ENCODE data around the gene ABCG2. TPM values are rescaled to one million over a fixed set of nuclear protein-coding genes. Genes with fewer than 3 reads are reported as not detected.

ABCG2 gene
- total and polyA plus RNA-seq, 2 of the 8 experiments (the other 6 are each of a cell fraction or from before 2014, with no cell fraction given): 2.4 to 4.6 TPM

- Histone ChIP-seq H3K79me2 (ENCODE audit: control insufficient read depth in 1 of 2, insufficient read depth in 2 of 2, low read length in 2 of 2) (no peaks in the 10 kb centered on the region), H3K27me3 (replicated peaks in 1 of 4; ENCODE audit: control insufficient read depth in 3 of 4, extremely low read depth in 1 of 4, insufficient read depth in 3 of 4, low read length in 3 of 4) (no peaks in the 10 kb centered on the region), H2BK20ac (ENCODE audit: low read length) (no peak overlapping the region), H2BK5ac (ENCODE audit: low read depth, low read length) (no peak overlapping the region), H3K23ac (ENCODE audit: insufficient read length) (no peak overlapping the region), H3K36me3 (ENCODE audit: control insufficient read depth in 2 of 4, insufficient read depth in 4 of 4, low read length in 3 of 4) (peaks cover 0 to 46% (median 10%) of the 10 kb centered on the region in 4 experiments; a peak in 5 of 8 replicates), H3K79me1 (ENCODE audit: low read depth, low read length) (no peaks in the 10 kb centered on the region), H3K27ac (ENCODE audit: low read depth, low read length) (no peak overlapping the region), H3K14ac (ENCODE audit: insufficient read length) (no peak overlapping the region), H3K4me2 (ENCODE audit: insufficient read depth in 1 of 2, low read depth in 2 of 2, low read length in 2 of 2) (no peak overlapping the region), H3K4me1 (replicated peaks in 1 of 4; ENCODE audit: control insufficient read depth in 3 of 4, insufficient read depth in 4 of 4, low read length in 3 of 4) (no peaks in the 10 kb centered on the region; a peak in 1 of 7 replicates), H3K56ac (replicated peaks; ENCODE audit: insufficient read length, low read depth, low read length) (no peak overlapping the region), H2AK5ac (ENCODE audit: low read depth, low read length) (no peak overlapping the region), H2BK15ac (ENCODE audit: low read length) (no peak overlapping the region), H4K91ac (replicated peaks; ENCODE audit: insufficient read length, low read length) (no peak overlapping the region), H3K18ac (ENCODE audit: extremely low read depth, low read length) (no peak overlapping the region), H4K5ac (ENCODE audit: insufficient read length, low read depth, low read length) (no peak overlapping the region), H3K4me3 (ENCODE audit: extremely low read depth in 1 of 4, insufficient read depth in 2 of 4, low read depth in 3 of 4, low read length in 4 of 4) (no peak overlapping the region), H3K23me2 (ENCODE audit: low read depth, low read length) (no peaks in the 10 kb centered on the region), H2AFZ (ENCODE audit: low read length) (no peak overlapping the region), H4K8ac (ENCODE audit: extremely low read depth, insufficient read depth, low read length) (no peak overlapping the region), H3K9me3 (ENCODE audit: insufficient read depth in 2 of 2, low read depth in 1 of 2, low read length in 1 of 2) (no peaks in the 10 kb centered on the region), H3K9ac (replicated peaks in 1 of 4; ENCODE audit: extremely low read depth in 1 of 4, low read depth in 3 of 4, low read length in 3 of 4) (no peak overlapping the region), H2BK120ac (replicated peaks; ENCODE audit: low read depth, low read length) (no peak overlapping the region), H3K4ac (replicated peaks; ENCODE audit: insufficient read length, low read depth, low read length) (no peak overlapping the region), H2BK12ac (ENCODE audit: low read depth, low read length) (no peak overlapping the region), H4K20me1 (replicated peaks in 1 of 2; ENCODE audit: control insufficient read depth in 1 of 2, insufficient read depth in 2 of 2, low read length in 2 of 2) (no peaks in the 10 kb centered on the region)
- 94% methylated on average over 3 of the region's 4 CpGs; no CpG with 5 or more reads in 1 of the 2 experiments for WGBS, 2 experiments (ENCODE audit: extremely low coverage in 1 of 2, insufficient coverage in 1 of 2, insufficient read length in 1 of 2, insufficient replicate concordance in 2 of 2, low coverage in 1 of 2, low lambda C conversion rate in 2 of 2, missing lambda C conversion rate in 1 of 2)
- FAIRE-seq: no peak
- DNase-seq (ENCODE audit: low read depth in 1 of 2, low spot score in 2 of 2): no peak
- POLR2A ChIA-PET (ENCODE audit: partially characterized antibody): no interaction called here
- CTCF ChIA-PET (ENCODE audit: partially characterized antibody): interaction anchor here (0.6 to 4.7 kb wide), 24 partner anchors 8 to 384 kb away, joined by 3 to 79 read pairs (median 4); partner anchors contain the start of gene PPM1K
- TF ChIP-seq MAFK (IDR thresholded peaks at IDR 0.05; ENCODE audit: low read depth, low read length): no peak
- no peak for TF ChIP-seq TBP (IDR thresholded peaks at IDR 0.05; ENCODE audit: low read depth, low read length)
- no peak for TF ChIP-seq SP4 (IDR thresholded peaks at IDR 0.05; ENCODE audit: low read length)
- no peak for TF ChIP-seq CTBP2 (IDR thresholded peaks at IDR 0.05; ENCODE audit: borderline replicate concordance, insufficient read depth, insufficient read length, low read length)
- no peak for TF ChIP-seq PHF8 (conservative IDR thresholded peaks at IDR 0.05; ENCODE audit: low read depth, low read length)
- no peak for TF ChIP-seq SAP30 (IDR thresholded peaks at IDR 0.05; ENCODE audit: insufficient read depth, insufficient replicate concordance, low read length)
- no peak for TF ChIP-seq CBX5 (IDR thresholded peaks at IDR 0.05; ENCODE audit: low read depth, low read length)
- TF ChIP-seq CTCF (IDR thresholded peaks at IDR 0.05; ENCODE audit: control extremely low read depth in 1 of 3, insufficient read depth in 1 of 3, low read depth in 1 of 3, low read length in 3 of 3): no peak
- TF ChIP-seq CBX8 (IDR thresholded peaks at IDR 0.05; ENCODE audit: borderline replicate concordance, low read depth, low read length): no peak
- TF ChIP-seq SUZ12 (IDR thresholded peaks at IDR 0.05; ENCODE audit: low read length): no peak
- no peak for TF ChIP-seq KDM1A (IDR thresholded peaks at IDR 0.05; ENCODE audit: borderline replicate concordance, low read length)
- no peak for TF ChIP-seq POLR2AphosphoS5 (IDR thresholded peaks at IDR 0.05; ENCODE audit: low read depth, low read length)
These were observed 104.2 kb downstream of the ABCG2 start for GRCh38 chr4:88054229-88054628.
